ENCODE measurements around the gene RELT.

RELT gene

DNA sequence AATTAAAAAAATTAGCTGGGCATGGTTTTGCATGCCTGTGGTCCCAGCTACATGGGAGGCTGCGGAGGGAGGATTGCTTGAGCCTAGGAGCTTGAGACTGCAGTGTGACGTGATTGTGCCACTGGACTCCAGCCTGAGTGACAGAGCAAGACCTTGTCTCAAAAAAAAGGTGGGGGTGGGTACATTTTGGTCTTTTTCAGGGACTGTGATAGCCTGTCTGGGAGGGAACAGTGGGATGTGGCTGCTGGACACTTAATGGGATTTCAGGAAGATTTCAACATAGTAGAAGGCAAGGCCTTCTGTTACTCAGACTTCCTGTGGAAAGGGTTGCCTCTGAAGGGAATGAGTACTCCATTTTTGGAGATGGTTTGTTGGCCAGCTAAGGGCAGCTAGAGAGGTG is 40.6 kb downstream of the RELT start:
- Histone ChIP-seq H3K79me2 (ENCODE audit: low read length) (no peaks in the 10 kb centered on the region), H3K9me3 (replicated peaks; ENCODE audit: insufficient read depth, low read length) (no peaks in the 10 kb centered on the region), H3F3A (ENCODE audit: insufficient read depth, low read length) (no peaks in the 10 kb centered on the region), H3K27me3 (replicated peaks; ENCODE audit: insufficient read depth, low read length) (no peaks in the 10 kb centered on the region), H2AFZ (ENCODE audit: low read length) (no peak overlapping the region), H3K9ac (ENCODE audit: low read length) (no peak overlapping the region), H3K36me3 (replicated peaks; ENCODE audit: insufficient read depth, low read length) (no peaks in the 10 kb centered on the region), H4K20me1 (ENCODE audit: insufficient read depth, low read length) (no peaks in the 10 kb centered on the region), H3K4me2 (ENCODE audit: low read depth, low read length) (no peak overlapping the region), H3K27ac (ENCODE audit: low read length) (no peak overlapping the region), H3K4me1 (ENCODE audit: low read length) (no peaks in the 10 kb centered on the region), H3K4me3 (ENCODE audit: low read length) (no peak overlapping the region), H3K9me2 (replicated peaks; ENCODE audit: insufficient read depth, low read length) (no peaks in the 10 kb centered on the region)
- DNase-seq, result no peak
- no peak for TF ChIP-seq CTCF (IDR thresholded peaks at IDR 0.05; ENCODE audit: low read length)

DNA sequence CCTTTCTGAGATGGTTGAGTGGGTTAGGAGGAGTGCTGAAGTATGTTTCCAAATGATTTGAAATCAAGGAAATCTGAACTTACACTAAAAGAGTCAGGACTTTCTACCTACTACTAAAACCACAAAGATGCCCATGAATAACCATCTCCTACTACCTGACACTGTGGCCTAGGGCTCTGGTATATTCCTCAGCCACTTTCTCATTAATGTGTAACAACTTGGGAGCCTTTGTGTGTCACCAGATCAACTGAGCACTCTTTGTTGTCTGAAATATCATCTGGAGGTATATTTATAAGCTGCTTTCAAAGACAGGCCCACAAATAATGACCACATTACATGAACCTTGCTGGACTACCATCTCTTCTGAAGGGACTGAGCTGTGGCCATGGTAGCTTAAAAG is 43.9 kb downstream of the RELT start:
- DNase-seq, result no peak
- Histone ChIP-seq H3K27ac (ENCODE audit: low read length) (no peak overlapping the region), H3K4me1 (ENCODE audit: low read length) (no peaks in the 10 kb centered on the region), H2AFZ (ENCODE audit: low read length) (no peak overlapping the region), H3K9ac (ENCODE audit: low read length) (no peak overlapping the region), H3K36me3 (replicated peaks; ENCODE audit: insufficient read depth, low read length) (no peaks in the 10 kb centered on the region), H3K9me2 (replicated peaks; ENCODE audit: insufficient read depth, low read length) (no peaks in the 10 kb centered on the region), H4K20me1 (ENCODE audit: insufficient read depth, low read length) (no peaks in the 10 kb centered on the region), H3K79me2 (ENCODE audit: low read length) (no peaks in the 10 kb centered on the region), H3F3A (ENCODE audit: insufficient read depth, low read length) (no peaks in the 10 kb centered on the region), H3K9me3 (replicated peaks; ENCODE audit: insufficient read depth, low read length) (no peaks in the 10 kb centered on the region), H3K4me2 (ENCODE audit: low read depth, low read length) (no peak overlapping the region), H3K4me3 (ENCODE audit: low read length) (no peak overlapping the region), H3K27me3 (replicated peaks; ENCODE audit: insufficient read depth, low read length) (no peaks in the 10 kb centered on the region)
- TF ChIP-seq CTCF (IDR thresholded peaks at IDR 0.05; ENCODE audit: low read length), result no peak
- TF ChIP-seq EZH2 (optimal IDR thresholded peaks at IDR 0.05; ENCODE audit: low read depth, low read length), result no peak
- no peak for TF ChIP-seq EZH2phosphoT487 (IDR thresholded peaks at IDR 0.05; ENCODE audit: low read length)

- no peaks in the 10 kb centered on the region for H3K27me3 ChIP-seq (replicated peaks; ENCODE audit: insufficient read depth, low read length)
- TF ChIP-seq CTCF (IDR thresholded peaks at IDR 0.05; ENCODE audit: low read length), result no peak
- no peak for TF ChIP-seq EZH2 (optimal IDR thresholded peaks at IDR 0.05; ENCODE audit: low read depth, low read length)
- no peak for TF ChIP-seq EZH2phosphoT487 (IDR thresholded peaks at IDR 0.05; ENCODE audit: low read length)
These were observed 46.7 kb downstream of the RELT start for GRCh38 chr11:73422886-73423285.

More at GRCh38 chr11:73422886-73423285, 46.7 kb downstream of the RELT start:
- H3K79me2 ChIP-seq (ENCODE audit: low read length), result no peaks in the 10 kb centered on the region
- H3F3A ChIP-seq (ENCODE audit: insufficient read depth, low read length), result no peaks in the 10 kb centered on the region
- H3K9me3 ChIP-seq (replicated peaks; ENCODE audit: insufficient read depth, low read length), result no peaks in the 10 kb centered on the region
- H2AFZ ChIP-seq (ENCODE audit: low read length), result no peak overlapping the region
- no peak overlapping the region for H3K4me2 ChIP-seq (ENCODE audit: low read depth, low read length)
- H3K9me2 ChIP-seq (replicated peaks; ENCODE audit: insufficient read depth, low read length), result no peaks in the 10 kb centered on the region
- no peaks in the 10 kb centered on the region for H3K36me3 ChIP-seq (replicated peaks; ENCODE audit: insufficient read depth, low read length)
- DNase-seq, result no peak
- H3K4me1 ChIP-seq (ENCODE audit: low read length), result no peaks in the 10 kb centered on the region
- no peak overlapping the region for H3K27ac ChIP-seq (ENCODE audit: low read length)
- H3K4me3 ChIP-seq (ENCODE audit: low read length), result no peak overlapping the region
- no peaks in the 10 kb centered on the region for H4K20me1 ChIP-seq (ENCODE audit: insufficient read depth, low read length)
- no peak overlapping the region for H3K9ac ChIP-seq (ENCODE audit: low read length)

Data from MM.1S (cell line).